ENCODE measurements around the gene CRIP2. TPM values are rescaled to one million over a fixed set of nuclear protein-coding genes. Genes with fewer than 3 reads are reported as not detected.

Gene CRIP2
- polyA plus RNA-seq, 3 donors from 2014 or later: 5.7 to 30.2 (median 18.1) TPM

GRCh38 chr14:105458571-105458970 lies 16.1 kb upstream of the CRIP2 start:
- Mint-ChIP-seq H3K4me1 (no peaks in the 10 kb centered on the region), H3K27me3 (ENCODE audit: low read depth in 3 of 3) (peaks cover 0 to 2% (median 0%) of the 10 kb centered on the region in 3 donors)

GRCh38 chr14:105460116-105460515 lies 14.5 kb upstream of the CRIP2 start:
- DNase-seq: no peak
- no peaks in the 10 kb centered on the region for H3K27me3 Mint-ChIP-seq (ENCODE audit: low read depth in 3 of 3)
- H3K4me1 Mint-ChIP-seq: no peaks in the 10 kb centered on the region
- no peak overlapping the region for H3K4me3 Mint-ChIP-seq
- peaks cover 0 to 8% (median 0%) of the 10 kb centered on the region in 3 donors for H3K36me3 Mint-ChIP-seq
- no peaks in the 10 kb centered on the region for H3K9me3 Mint-ChIP-seq
- no peak overlapping the region for H3K27ac Mint-ChIP-seq

More at GRCh38 chr14:105458571-105458970, 16.1 kb upstream of the CRIP2 start:
- Mint-ChIP-seq H3K4me3 (no peak overlapping the region), H3K27ac (no peak overlapping the region), H3K9me3 (no peaks in the 10 kb centered on the region), H3K36me3 (peaks cover 0 to 8% (median 0%) of the 10 kb centered on the region in 3 donors)
- no peak for DNase-seq

- Mint-ChIP-seq H3K9me3 (no peaks in the 10 kb centered on the region), H3K27ac (no peak overlapping the region), H3K27me3 (ENCODE audit: low read depth in 3 of 3) (no peaks in the 10 kb centered on the region), H3K36me3 (peaks cover 0 to 4% (median 0%) of the 10 kb centered on the region in 3 donors), H3K4me1 (no peaks in the 10 kb centered on the region), H3K4me3 (no peak overlapping the region)
- no peak for DNase-seq
These were observed 14.0 kb upstream of the CRIP2 start for GRCh38 chr14:105460616-105461015.

- Mint-ChIP-seq H3K27me3 (ENCODE audit: low read depth in 3 of 3) (no peaks in the 10 kb centered on the region), H3K4me3 (no peak overlapping the region), H3K36me3 (peaks cover 0 to 4% (median 0%) of the 10 kb centered on the region in 3 donors), H3K4me1 (no peaks in the 10 kb centered on the region), H3K27ac (no peak overlapping the region), H3K9me3 (no peaks in the 10 kb centered on the region)
- DNase-seq: no peak
These were observed 12.7 kb upstream of the CRIP2 start for GRCh38 chr14:105461903-105462302.

- H3K4me1 Mint-ChIP-seq: no peaks in the 10 kb centered on the region
- H3K27me3 Mint-ChIP-seq (ENCODE audit: low read depth in 3 of 3): no peaks in the 10 kb centered on the region
- H3K36me3 Mint-ChIP-seq: peaks cover 0 to 4% (median 0%) of the 10 kb centered on the region in 3 donors
- H3K4me3 Mint-ChIP-seq: no peak overlapping the region
- H3K9me3 Mint-ChIP-seq: no peaks in the 10 kb centered on the region
- H3K27ac Mint-ChIP-seq: no peak overlapping the region
- no peak for DNase-seq
These were observed 10.1 kb upstream of the CRIP2 start for GRCh38 chr14:105464501-105464900.

- H3K4me3 Mint-ChIP-seq: no peak overlapping the region
- no peaks in the 10 kb centered on the region for H3K9me3 Mint-ChIP-seq
- H3K36me3 Mint-ChIP-seq: peaks cover 0 to 4% (median 0%) of the 10 kb centered on the region in 3 donors
- no peaks in the 10 kb centered on the region for H3K27me3 Mint-ChIP-seq (ENCODE audit: low read depth in 3 of 3)
- no peak for DNase-seq
- no peak overlapping the region for H3K27ac Mint-ChIP-seq
- H3K4me1 Mint-ChIP-seq: no peaks in the 10 kb centered on the region
These were observed 9.2 kb upstream of the CRIP2 start for GRCh38 chr14:105465209-105466031.

GRCh38 chr14:105466531-105467248 lies 7.9 kb upstream of the CRIP2 start:
- Mint-ChIP-seq H3K9me3 (no peaks in the 10 kb centered on the region), H3K4me1 (no peaks in the 10 kb centered on the region), H3K36me3 (peaks cover 0 to 1% (median 0%) of the 10 kb centered on the region in 3 donors), H3K4me3 (no peak overlapping the region), H3K27me3 (ENCODE audit: low read depth in 3 of 3) (no peaks in the 10 kb centered on the region), H3K27ac (no peak overlapping the region)
- DNase-seq: no peak

GRCh38 chr14:105467249-105467941 lies 7.2 kb upstream of the CRIP2 start:
- Mint-ChIP-seq H3K4me1 (no peaks in the 10 kb centered on the region), H3K27ac (no peak overlapping the region), H3K4me3 (no peak overlapping the region), H3K27me3 (ENCODE audit: low read depth in 3 of 3) (no peaks in the 10 kb centered on the region), H3K36me3 (no peaks in the 10 kb centered on the region), H3K9me3 (no peaks in the 10 kb centered on the region)
- DNase-seq: no peak

GRCh38 chr14:105467942-105468471 lies 6.6 kb upstream of the CRIP2 start:
- H3K27me3 Mint-ChIP-seq (ENCODE audit: low read depth in 3 of 3): no peaks in the 10 kb centered on the region
- no peak overlapping the region for H3K4me3 Mint-ChIP-seq
- H3K9me3 Mint-ChIP-seq: no peaks in the 10 kb centered on the region
- no peaks in the 10 kb centered on the region for H3K4me1 Mint-ChIP-seq
- H3K36me3 Mint-ChIP-seq: no peaks in the 10 kb centered on the region
- no peak overlapping the region for H3K27ac Mint-ChIP-seq
- DNase-seq: no peak

GRCh38 chr14:105468621-105469241 lies 5.9 kb upstream of the CRIP2 start:
- Mint-ChIP-seq H3K27ac (no peak overlapping the region), H3K9me3 (no peaks in the 10 kb centered on the region), H3K4me1 (no peaks in the 10 kb centered on the region), H3K4me3 (no peak overlapping the region), H3K36me3 (no peaks in the 10 kb centered on the region), H3K27me3 (ENCODE audit: low read depth in 3 of 3) (peaks cover 0 to 1% (median 0%) of the 10 kb centered on the region in 3 donors)
- no peak for DNase-seq

GRCh38 chr14:105469456-105470349 lies 4.9 kb upstream of the CRIP2 start:
- H3K27me3 Mint-ChIP-seq (ENCODE audit: low read depth in 3 of 3): peaks cover 0 to 4% (median 0%) of the 10 kb centered on the region in 3 donors
- no peak for DNase-seq
- no peaks in the 10 kb centered on the region for H3K36me3 Mint-ChIP-seq
- no peaks in the 10 kb centered on the region for H3K9me3 Mint-ChIP-seq
- H3K4me1 Mint-ChIP-seq: peaks cover 0 to 2% of the 10 kb centered on the region in 2 donors
- H3K27ac Mint-ChIP-seq: no peak overlapping the region
- no peak overlapping the region for H3K4me3 Mint-ChIP-seq

GRCh38 chr14:105470350-105471296 lies 4.0 kb upstream of the CRIP2 start:
- Mint-ChIP-seq H3K4me3 (no peak overlapping the region), H3K27ac (no peak overlapping the region), H3K9me3 (no peaks in the 10 kb centered on the region), H3K4me1 (peaks cover 0 to 5% of the 10 kb centered on the region in 2 donors), H3K36me3 (no peaks in the 10 kb centered on the region), H3K27me3 (ENCODE audit: low read depth in 3 of 3) (peaks cover 0 to 4% (median 0%) of the 10 kb centered on the region in 3 donors)
- DNase-seq: no peak

All from immature natural killer cell (primary cell).